Heart left ventricle (tissue), 16 donors: Measurements from ENCODE around the gene RELA. TPM values are rescaled to one million over a fixed set of nuclear protein-coding genes. Genes with fewer than 3 reads are reported as not detected.
A peak's percentile ranks its signal among the peaks of the same experiment; 100 is the strongest.

Source experiments
- ATAC-seq, 4 donors: fragments of 200-7000 bp; cut with Tn5 transposase; one replicate each; pipeline ENCODE4 v1.9.1; 2020 to 2022; ENCODE audit warnings: moderate library complexity in 4 of 4, mild to moderate bottlenecking in 3 of 4, moderate number of reproducible peaks in 1 of 4
- DNase-seq, 5 donors: peaks; one replicate each; pipeline ENCODE4 v3.0.0-alpha.2; 2020
- H3K27ac ChIP-seq, 12 donors: fragments of 200-600 bp; sonication (generic) in 4 of 12; one replicate each; pipeline versions ENCODE4 v1.5.0 to v1.8.0; 2016 to 2022; ENCODE audit warnings: mild to moderate bottlenecking in 2 of 12
- H3K27me3 ChIP-seq, 9 donors: fragments of 200-600 bp; sonication (generic) in 2 of 9; one replicate each; pipeline versions ENCODE4 v1.5.1 to v1.8.0; 2016 to 2022; ENCODE audit warnings: mild to moderate bottlenecking in 3 of 9
- H3K36me3 ChIP-seq, 9 donors: fragments of 200-600 bp; sonication (generic) in 2 of 9; one replicate each; pipeline versions ENCODE4 v1.5.0 to v1.8.0; 2018 to 2022; ENCODE audit warnings: mild to moderate bottlenecking in 2 of 9
- H3K4me1 ChIP-seq, 12 donors: fragments of 200-600 bp; sonication (generic) in 4 of 12; one replicate each; pipeline versions ENCODE4 v1.5.0 to v1.8.0; 2016 to 2022; ENCODE audit warnings: mild to moderate bottlenecking in 3 of 12
- H3K4me3 ChIP-seq, 12 donors: fragments of 200-600 bp; sonication (generic) in 4 of 12; one replicate each; pipeline versions ENCODE4 v1.5.0 to v1.8.0; 2017 to 2022; ENCODE audit warnings: mild to moderate bottlenecking in 9 of 12, moderate library complexity in 4 of 12
- H3K9me3 ChIP-seq, 12 donors: fragments of 200-600 bp; sonication (generic) in 4 of 12; one replicate each; pipeline versions ENCODE4 v1.5.0 to v1.8.0; 2016 to 2022; ENCODE audit warnings: mild to moderate bottlenecking in 1 of 12
- CTCF ChIP-seq, 12 donors: fragments of 200-600 bp; sonication (generic) in 4 of 12; IDR thresholded peaks; one replicate each; pipeline versions ENCODE4 v1.5.0 to v1.8.0; 2018 to 2022; ENCODE audit warnings: antibody characterized with exemption in 12 of 12, mild to moderate bottlenecking in 5 of 12
- POLR2A ChIP-seq, 2 donors: fragments of 450-650 bp; IDR thresholded peaks; one replicate each; pipeline ENCODE4 v1.6.1; 2017; ENCODE audit warnings: antibody characterized with exemption in 2 of 2, mild to moderate bottlenecking in 2 of 2, moderate library complexity in 2 of 2
- WGBS, 4 donors: extraction: QIAGEN DNeasy Blood & Tissue Kit in 2 of 4; methylation state at CpG; one replicate each; pipeline versions ENCODE4 v1.1.5 to v1.1.7; 2013 to 2018; 5-methylcytosine and 5-hydroxymethylcytosine counted together
- intact Hi-C, 10 donors: fragments of 100-400 bp; cut with DNase I; formaldehyde crosslinking; loops; one replicate each; pipeline versions ENCODE4 v1.11.1 to v1.14.2; 2022
- polyA plus RNA-seq, 2 donors: library from polyadenylated mRNA; stranded (reverse); fragments of 200-250 nt; gene quantifications; one replicate each; pipeline ENCODE4 v1.2.3, GENCODE V29; 2013
- total RNA-seq, 9 donors: library from RNA; depleted of rRNA in 2 of 9; stranded (reverse); fragments of >200 nt in 2 of 9; fragmentation: NEBNext Ultra II Directional in 3 of 9; extraction: Animal tissue kit (Norgen Biotek cat#: 25700) in 3 of 9; gene quantifications; one replicate each; pipeline versions ENCODE4 v1.1.0 to v1.2.4, GENCODE V29; 2016 to 2023
- donor health status: ischemic (EF 13 %, LVEDD 7.1; RV severe dilation, severe dysfunction).
- donor health status: healthy with polysubstance abuse.
- donor health status: DM: no; HTN: yes; CAD: no.
- donor health status: DM: no; HTN: no; CAD: no.
- donor health status: ischemic (EF 25% LVEDD 6.9; RV normal size, moderate dysfunction).
- donor health status: ischemic (EF 25% LVEDD 5.7; RV mildly dilated, moderate dysfunction).
- donor health status: healthy.
- donor health status: DM: yes; HTN: yes; CAD: no.
- donor health status: ischemic (EF 35%, LVEDD 5.7; RV mildly dilated, moderate dysfunction).
- donor health status: nonischemic (EF 11% LVEDD 7.7; RV severe dilation, severe dysfunction).
- donor health status: DM: yes; HTN: yes; CAD: no.
- donor health status: PGD.
- donor health status: ischemic (EF 29% LVEDD 5.4; RV normal size, mild dysfunction).
- donor health status: nonischemic (EF 23%, LVEDD 6.1; RV moderate dilation, normal function).

Gene RELA
- total and polyA plus RNA-seq, 11 donors, result 22.2 to 86.4 (median 42.3) TPM

GRCh38 chr11:65660038-65660437 is 2.7 kb downstream of the RELA start:
- no peak for ATAC-seq
- Histone ChIP-seq H3K4me1 (peaks cover 5 to 41% (median 25%) of the 10 kb centered on the region in 12 donors), H3K36me3 (peaks cover 0 to 68% (median 66%) of the 10 kb centered on the region in 9 donors), H3K27ac (peak overlapping the region in 1 of 12 donors; percentile 19), H3K27me3 (no peaks in the 10 kb centered on the region), H3K9me3 (no peaks in the 10 kb centered on the region), H3K4me3 (no peak overlapping the region)
- no peak for DNase-seq
- 85 to 95% (median 89%) methylated on average over 9 of the region's 9 CpGs for WGBS, 4 donors
- intact Hi-C loops, result loop anchor here in 2 of 10 donors (5.0 kb wide), 4 partner anchors 88 to 643 kb away; partner anchors contain the start of genes CFL1 (in 1 of the 2), FAM89B (in 1 of the 2), SF3B2 (in 1 of the 2) and ZNRD2 (in 1 of the 2)
- TF ChIP-seq CTCF (IDR thresholded peaks at IDR 0.05) (no peak), POLR2A (IDR thresholded peaks at IDR 0.05) (no peak)

DNA sequence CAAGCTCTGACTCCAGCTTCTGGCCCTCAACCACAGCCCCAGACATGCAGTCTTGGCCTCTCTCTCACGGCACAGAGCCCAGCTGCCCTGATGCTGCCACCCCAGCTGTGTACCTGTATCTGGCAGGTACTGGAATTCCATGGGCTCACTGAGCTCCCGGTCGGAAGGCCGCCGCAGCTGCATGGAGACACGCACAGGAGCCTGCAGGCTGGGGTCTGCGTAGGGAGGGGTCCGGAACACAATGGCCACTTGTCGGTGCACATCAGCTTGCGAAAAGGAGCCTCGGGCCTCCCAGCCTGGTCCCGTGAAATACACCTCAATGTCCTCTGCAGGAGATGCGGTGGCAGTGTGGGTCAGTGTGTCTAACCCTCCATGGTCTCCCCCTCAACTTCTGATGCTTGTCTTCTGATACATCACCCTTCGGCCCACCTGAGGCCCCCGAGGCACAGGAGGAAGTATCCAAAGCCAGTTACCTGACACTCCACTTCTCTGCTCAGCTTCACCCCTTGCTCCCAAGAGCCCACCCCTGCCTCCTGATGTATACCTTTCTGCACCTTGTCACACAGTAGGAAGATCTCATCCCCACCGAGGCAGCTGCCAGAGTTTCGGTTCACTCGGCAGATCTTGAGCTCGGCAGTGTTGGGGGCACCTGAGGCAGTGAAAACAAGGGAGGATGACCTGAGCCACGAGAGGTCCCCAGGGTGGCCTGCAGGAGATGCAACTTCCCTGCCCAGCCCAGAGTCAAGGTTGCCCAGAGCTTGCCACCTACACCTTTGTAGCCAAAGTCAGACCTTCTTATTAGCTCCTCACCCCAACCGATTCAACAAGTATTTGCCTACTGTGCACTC is 4.3 kb downstream of the RELA start:
- ATAC-seq, result no peak
- Histone ChIP-seq H3K4me3 (no peak overlapping the region), H3K4me1 (peaks cover 8 to 47% (median 27%) of the 10 kb centered on the region in 12 donors), H3K9me3 (no peaks in the 10 kb centered on the region), H3K27me3 (no peaks in the 10 kb centered on the region), H3K27ac (no peak overlapping the region), H3K36me3 (peaks cover 0 to 83% (median 80%) of the 10 kb centered on the region in 9 donors)
- TF ChIP-seq POLR2A (IDR thresholded peaks at IDR 0.05), result no peak
- TF ChIP-seq CTCF (IDR thresholded peaks at IDR 0.05), result no peak
- 89 to 92% (median 90%) methylated on average over 19 to 21 of the region's 21 CpGs for WGBS, 4 donors
- intact Hi-C loops, result no loop called here
- no peak for DNase-seq

- no peaks in the 10 kb centered on the region for H3K27me3 ChIP-seq
- 83 to 91% (median 89%) methylated on average over 7 of the region's 7 CpGs for WGBS, 4 donors
- H3K36me3 ChIP-seq, result peaks cover 0 to 83% (median 80%) of the 10 kb centered on the region in 9 donors
- DNase-seq (no peak), ATAC-seq (no peak)
- H3K4me3 ChIP-seq, result no peak overlapping the region
- H3K9me3 ChIP-seq, result no peaks in the 10 kb centered on the region
- TF ChIP-seq POLR2A (IDR thresholded peaks at IDR 0.05) (no peak), CTCF (IDR thresholded peaks at IDR 0.05) (no peak)
- H3K4me1 ChIP-seq, result peaks cover 8 to 52% (median 34%) of the 10 kb centered on the region in 12 donors
- intact Hi-C loops, result no loop called here
- no peak overlapping the region for H3K27ac ChIP-seq
These were observed 5.3 kb downstream of the RELA start for GRCh38 chr11:65657426-65657825.

- intact Hi-C loops, result no loop called here
- no peak overlapping the region for H3K4me3 ChIP-seq
- H3K4me1 ChIP-seq, result peaks cover 8 to 53% (median 37%) of the 10 kb centered on the region in 12 donors
- DNase-seq (peak in 1 of 5 donors; percentile 15), ATAC-seq (no peak)
- peaks cover 0 to 81% (median 75%) of the 10 kb centered on the region in 9 donors for H3K36me3 ChIP-seq
- H3K27me3 ChIP-seq, result no peaks in the 10 kb centered on the region
- no peak overlapping the region for H3K27ac ChIP-seq
- TF ChIP-seq POLR2A (IDR thresholded peaks at IDR 0.05) (no peak), CTCF (IDR thresholded peaks at IDR 0.05) (no peak)
- WGBS, 4 donors, result 83 to 86% (median 85%) methylated on average over 16 of the region's 16 CpGs
- H3K9me3 ChIP-seq, result no peaks in the 10 kb centered on the region
These were observed 7.0 kb downstream of the RELA start for GRCh38 chr11:65655570-65656332.
